WTC11 (cell line): ENCODE measurements around the gene FGFR1OP2. TPM values are rescaled to one million over a fixed set of nuclear protein-coding genes. Genes with fewer than 3 reads are reported as not detected.

Experiments
- ATAC-seq: fragments of 200-7000 bp; cut with Tn5 transposase; 2 replicates; pipeline ENCODE4 v1.10.0; 2021; ENCODE audit warnings: mild to moderate bottlenecking, moderate library complexity
- CTCF ChIA-PET: fragments of 300-600 bp; sonication (Branson Sonifier 250); formaldehyde crosslinking; loops from one replicate; lab custom pipeline; 2021; ENCODE audit warnings: antibody characterized with exemption; lab: Charles Lee
- POLR2A ChIA-PET: fragments of 350-600 bp; sonication (Branson Sonifier 250); formaldehyde crosslinking; loops from one replicate; lab custom pipeline; 2021; ENCODE audit warnings: antibody characterized with exemption; lab: Charles Lee
- DNase-seq: peaks from one replicate; pipeline ENCODE4 v3.0.0; 2021; ENCODE audit warnings: low spot score
- H3K27ac Mint-ChIP-seq: 2 replicates; pipeline ENCODE4 v1.8.0; 2021; ENCODE audit warnings: mixed read lengths
- H3K27me3 Mint-ChIP-seq: 2 replicates; pipeline ENCODE4 v1.8.0; 2021; ENCODE audit warnings: low read depth, mild to moderate bottlenecking, moderate library complexity, mixed read lengths
- H3K36me3 Mint-ChIP-seq: 2 replicates; pipeline ENCODE4 v1.8.0; 2021; ENCODE audit warnings: mixed read lengths
- H3K4me1 Mint-ChIP-seq: 2 replicates; pipeline ENCODE4 v1.8.0; 2022; ENCODE audit warnings: mixed read lengths
- H3K4me3 Mint-ChIP-seq: 2 replicates; pipeline ENCODE4 v1.8.0; 2021; ENCODE audit warnings: mild to moderate bottlenecking, moderate library complexity, mixed read lengths
- H3K9me3 Mint-ChIP-seq: 2 replicates; pipeline ENCODE4 v1.8.0; 2021; ENCODE audit warnings: mixed read lengths
- FOXK1 ChIP-seq: sonication (generic); formaldehyde crosslinking; IDR thresholded peaks from 2 replicates; pipeline ENCODE4 v1.8.0; 2022; ENCODE audit warnings: mild to moderate bottlenecking, moderate library complexity, missing genetic modification reagents
- GABPB1 ChIP-seq: sonication (generic); formaldehyde crosslinking; IDR thresholded peaks from 2 replicates; pipeline ENCODE4 v1.8.1; 2023; ENCODE audit warnings: mild to moderate bottlenecking, missing genetic modification reagents
- IRF2 ChIP-seq: sonication (generic); formaldehyde crosslinking; IDR thresholded peaks from 2 replicates; pipeline ENCODE4 v1.8.0; 2022; ENCODE audit warnings: low read depth, missing genetic modification reagents, borderline replicate concordance
- JAZF1 ChIP-seq: fragments of 250-450 bp; sonication (Bioruptor Pico); IDR thresholded peaks from 2 replicates; pipeline ENCODE4 v1.9.0; 2021; ENCODE audit warnings: moderate library complexity, mild to moderate bottlenecking, inconsistent platforms
- NFYB ChIP-seq: sonication (generic); formaldehyde crosslinking; conservative IDR thresholded peaks from 2 replicates; pipeline ENCODE4 v1.8.0; 2022; ENCODE audit warnings: low read depth, missing genetic modification reagents
- NR3C1 ChIP-seq: sonication (generic); formaldehyde crosslinking; conservative IDR thresholded peaks from 2 replicates; pipeline ENCODE4 v1.8.1; 2023; ENCODE audit warnings: low read depth, mild to moderate bottlenecking, missing genetic modification reagents
- SMAD3 ChIP-seq: sonication (generic); formaldehyde crosslinking; IDR thresholded peaks from 2 replicates; pipeline ENCODE4 v1.8.0; 2022; ENCODE audit warnings: missing genetic modification reagents, mild to moderate bottlenecking, borderline replicate concordance
- SMAD4 ChIP-seq: sonication (generic); formaldehyde crosslinking; IDR thresholded peaks from 2 replicates; pipeline ENCODE4 v1.8.0; 2022; ENCODE audit warnings: mild to moderate bottlenecking, missing genetic modification reagents
- SP1 ChIP-seq: sonication (generic); formaldehyde crosslinking; conservative IDR thresholded peaks from 2 replicates; pipeline ENCODE4 v1.8.1; 2022; ENCODE audit warnings: missing genetic modification reagents
- TCF7 ChIP-seq: sonication (generic); formaldehyde crosslinking; IDR thresholded peaks from 2 replicates; pipeline ENCODE4 v1.8.0; 2022; ENCODE audit warnings: mild to moderate bottlenecking, low read depth, missing genetic modification reagents, moderate library complexity
- total RNA-seq: library from RNA; stranded (reverse); gene quantifications from 3 replicates; pipeline ENCODE4 v1.2.3, GENCODE V29; 2021
- TF ChIP-seq, protein P1 (sequence below): fragments of 250-450 bp; sonication (Bioruptor Pico); IDR thresholded peaks from 2 replicates; pipeline ENCODE4 v1.9.0; 2021; ENCODE audit warnings: mild to moderate bottlenecking, borderline replicate concordance
- TF ChIP-seq, protein P2 (sequence below): sonication (generic); formaldehyde crosslinking; IDR thresholded peaks from 2 replicates; pipeline ENCODE4 v1.8.1; 2023; ENCODE audit warnings: mild to moderate bottlenecking, missing genetic modification reagents, borderline replicate concordance
- TF ChIP-seq, protein P3 (sequence below): sonication (generic); formaldehyde crosslinking; IDR thresholded peaks from 2 replicates; pipeline ENCODE4 v1.8.0; 2022; ENCODE audit warnings: mild to moderate bottlenecking, missing genetic modification reagents
- TF ChIP-seq, protein P4 (sequence below): sonication (generic); formaldehyde crosslinking; IDR thresholded peaks from 2 replicates; pipeline ENCODE4 v1.8.1; 2023; ENCODE audit warnings: mild to moderate bottlenecking, missing genetic modification reagents, moderate library complexity
- TF ChIP-seq, protein P5 (sequence below): sonication (generic); formaldehyde crosslinking; conservative IDR thresholded peaks from 2 replicates; pipeline ENCODE4 v1.8.1; 2022; ENCODE audit warnings: mild to moderate bottlenecking, missing genetic modification reagents

Gene FGFR1OP2
- total RNA-seq, 1 experiment from 2014 or later: 28.9 TPM

DNA sequence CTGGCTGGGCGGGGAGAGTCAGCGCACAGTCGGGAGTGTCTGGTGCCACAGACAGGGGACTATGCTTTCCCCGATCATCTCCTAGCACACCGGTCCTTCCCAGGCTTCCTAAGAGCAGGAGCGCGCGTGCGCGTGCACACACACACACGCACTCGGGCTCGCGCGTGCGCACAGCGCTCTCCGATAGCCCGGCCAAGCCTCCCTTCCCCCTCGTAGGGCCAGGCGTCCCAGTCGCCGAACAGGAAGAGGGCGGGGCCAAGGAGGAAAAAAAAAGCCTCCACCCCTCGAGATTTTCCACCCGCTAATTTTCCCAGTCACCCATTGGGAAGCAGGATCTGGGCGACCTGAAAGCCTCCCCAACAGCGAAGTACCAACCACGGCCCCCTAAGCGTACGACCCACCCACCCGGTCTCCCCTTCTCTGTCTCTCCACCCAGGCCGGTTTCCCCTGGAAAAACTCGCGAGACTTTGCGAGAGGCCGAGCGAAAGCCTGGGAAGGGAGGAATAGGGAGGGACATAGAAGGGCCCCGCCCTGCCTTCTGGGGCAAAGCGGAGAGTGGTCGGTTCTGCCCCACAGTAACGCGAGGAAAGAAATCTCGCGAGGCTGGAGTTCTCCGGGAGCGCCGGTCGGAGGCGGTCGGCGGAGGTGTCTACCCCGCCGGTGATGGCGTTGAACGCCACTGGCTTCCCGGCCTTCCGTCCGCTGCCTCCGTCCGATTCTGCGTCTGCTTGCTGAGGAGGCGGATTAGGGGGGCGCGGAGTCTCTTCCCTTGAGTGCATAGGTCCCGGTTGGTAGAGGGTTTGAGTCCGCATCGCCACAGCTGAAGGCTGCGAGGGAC is at the start of gene FGFR1OP2, which contains the start of gene INTS13 (continued):
- TF ChIP-seq, protein P1, sequence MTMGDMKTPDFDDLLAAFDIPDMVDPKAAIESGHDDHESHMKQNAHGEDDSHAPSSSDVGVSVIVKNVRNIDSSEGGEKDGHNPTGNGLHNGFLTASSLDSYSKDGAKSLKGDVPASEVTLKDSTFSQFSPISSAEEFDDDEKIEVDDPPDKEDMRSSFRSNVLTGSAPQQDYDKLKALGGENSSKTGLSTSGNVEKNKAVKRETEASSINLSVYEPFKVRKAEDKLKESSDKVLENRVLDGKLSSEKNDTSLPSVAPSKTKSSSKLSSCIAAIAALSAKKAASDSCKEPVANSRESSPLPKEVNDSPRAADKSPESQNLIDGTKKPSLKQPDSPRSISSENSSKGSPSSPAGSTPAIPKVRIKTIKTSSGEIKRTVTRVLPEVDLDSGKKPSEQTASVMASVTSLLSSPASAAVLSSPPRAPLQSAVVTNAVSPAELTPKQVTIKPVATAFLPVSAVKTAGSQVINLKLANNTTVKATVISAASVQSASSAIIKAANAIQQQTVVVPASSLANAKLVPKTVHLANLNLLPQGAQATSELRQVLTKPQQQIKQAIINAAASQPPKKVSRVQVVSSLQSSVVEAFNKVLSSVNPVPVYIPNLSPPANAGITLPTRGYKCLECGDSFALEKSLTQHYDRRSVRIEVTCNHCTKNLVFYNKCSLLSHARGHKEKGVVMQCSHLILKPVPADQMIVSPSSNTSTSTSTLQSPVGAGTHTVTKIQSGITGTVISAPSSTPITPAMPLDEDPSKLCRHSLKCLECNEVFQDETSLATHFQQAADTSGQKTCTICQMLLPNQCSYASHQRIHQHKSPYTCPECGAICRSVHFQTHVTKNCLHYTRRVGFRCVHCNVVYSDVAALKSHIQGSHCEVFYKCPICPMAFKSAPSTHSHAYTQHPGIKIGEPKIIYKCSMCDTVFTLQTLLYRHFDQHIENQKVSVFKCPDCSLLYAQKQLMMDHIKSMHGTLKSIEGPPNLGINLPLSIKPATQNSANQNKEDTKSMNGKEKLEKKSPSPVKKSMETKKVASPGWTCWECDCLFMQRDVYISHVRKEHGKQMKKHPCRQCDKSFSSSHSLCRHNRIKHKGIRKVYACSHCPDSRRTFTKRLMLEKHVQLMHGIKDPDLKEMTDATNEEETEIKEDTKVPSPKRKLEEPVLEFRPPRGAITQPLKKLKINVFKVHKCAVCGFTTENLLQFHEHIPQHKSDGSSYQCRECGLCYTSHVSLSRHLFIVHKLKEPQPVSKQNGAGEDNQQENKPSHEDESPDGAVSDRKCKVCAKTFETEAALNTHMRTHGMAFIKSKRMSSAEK (CRISPR knock-in tag): no peak
- TF ChIP-seq, protein P2, sequence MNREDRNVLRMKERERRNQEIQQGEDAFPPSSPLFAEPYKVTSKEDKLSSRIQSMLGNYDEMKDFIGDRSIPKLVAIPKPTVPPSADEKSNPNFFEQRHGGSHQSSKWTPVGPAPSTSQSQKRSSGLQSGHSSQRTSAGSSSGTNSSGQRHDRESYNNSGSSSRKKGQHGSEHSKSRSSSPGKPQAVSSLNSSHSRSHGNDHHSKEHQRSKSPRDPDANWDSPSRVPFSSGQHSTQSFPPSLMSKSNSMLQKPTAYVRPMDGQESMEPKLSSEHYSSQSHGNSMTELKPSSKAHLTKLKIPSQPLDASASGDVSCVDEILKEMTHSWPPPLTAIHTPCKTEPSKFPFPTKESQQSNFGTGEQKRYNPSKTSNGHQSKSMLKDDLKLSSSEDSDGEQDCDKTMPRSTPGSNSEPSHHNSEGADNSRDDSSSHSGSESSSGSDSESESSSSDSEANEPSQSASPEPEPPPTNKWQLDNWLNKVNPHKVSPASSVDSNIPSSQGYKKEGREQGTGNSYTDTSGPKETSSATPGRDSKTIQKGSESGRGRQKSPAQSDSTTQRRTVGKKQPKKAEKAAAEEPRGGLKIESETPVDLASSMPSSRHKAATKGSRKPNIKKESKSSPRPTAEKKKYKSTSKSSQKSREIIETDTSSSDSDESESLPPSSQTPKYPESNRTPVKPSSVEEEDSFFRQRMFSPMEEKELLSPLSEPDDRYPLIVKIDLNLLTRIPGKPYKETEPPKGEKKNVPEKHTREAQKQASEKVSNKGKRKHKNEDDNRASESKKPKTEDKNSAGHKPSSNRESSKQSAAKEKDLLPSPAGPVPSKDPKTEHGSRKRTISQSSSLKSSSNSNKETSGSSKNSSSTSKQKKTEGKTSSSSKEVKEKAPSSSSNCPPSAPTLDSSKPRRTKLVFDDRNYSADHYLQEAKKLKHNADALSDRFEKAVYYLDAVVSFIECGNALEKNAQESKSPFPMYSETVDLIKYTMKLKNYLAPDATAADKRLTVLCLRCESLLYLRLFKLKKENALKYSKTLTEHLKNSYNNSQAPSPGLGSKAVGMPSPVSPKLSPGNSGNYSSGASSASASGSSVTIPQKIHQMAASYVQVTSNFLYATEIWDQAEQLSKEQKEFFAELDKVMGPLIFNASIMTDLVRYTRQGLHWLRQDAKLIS: no peak
- no peak for TF ChIP-seq NFYB (CRISPR knock-in tag)
- TF ChIP-seq, protein P3, sequence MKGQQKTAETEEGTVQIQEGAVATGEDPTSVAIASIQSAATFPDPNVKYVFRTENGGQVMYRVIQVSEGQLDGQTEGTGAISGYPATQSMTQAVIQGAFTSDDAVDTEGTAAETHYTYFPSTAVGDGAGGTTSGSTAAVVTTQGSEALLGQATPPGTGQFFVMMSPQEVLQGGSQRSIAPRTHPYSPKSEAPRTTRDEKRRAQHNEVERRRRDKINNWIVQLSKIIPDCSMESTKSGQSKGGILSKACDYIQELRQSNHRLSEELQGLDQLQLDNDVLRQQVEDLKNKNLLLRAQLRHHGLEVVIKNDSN (CRISPR knock-in tag): peak; percentile 62; the same call in 1 of the 2 replicates
- TF ChIP-seq, protein P4, sequence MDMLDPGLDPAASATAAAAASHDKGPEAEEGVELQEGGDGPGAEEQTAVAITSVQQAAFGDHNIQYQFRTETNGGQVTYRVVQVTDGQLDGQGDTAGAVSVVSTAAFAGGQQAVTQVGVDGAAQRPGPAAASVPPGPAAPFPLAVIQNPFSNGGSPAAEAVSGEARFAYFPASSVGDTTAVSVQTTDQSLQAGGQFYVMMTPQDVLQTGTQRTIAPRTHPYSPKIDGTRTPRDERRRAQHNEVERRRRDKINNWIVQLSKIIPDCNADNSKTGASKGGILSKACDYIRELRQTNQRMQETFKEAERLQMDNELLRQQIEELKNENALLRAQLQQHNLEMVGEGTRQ (CRISPR knock-in tag): no peak
- no peak for TF ChIP-seq NR3C1 (CRISPR knock-in tag)
- peak; percentile 65 for TF ChIP-seq SP1
- TF ChIP-seq TCF7 (CRISPR knock-in tag): no peak
- peak; percentile 77; the same call in 1 of the 2 replicates for TF ChIP-seq FOXK1 (CRISPR knock-in tag)
- TF ChIP-seq SMAD3 (CRISPR knock-in tag): peak; percentile 47; the same call in 1 of the 2 replicates
- TF ChIP-seq, all 79 proteins: peak for 20

DNA sequence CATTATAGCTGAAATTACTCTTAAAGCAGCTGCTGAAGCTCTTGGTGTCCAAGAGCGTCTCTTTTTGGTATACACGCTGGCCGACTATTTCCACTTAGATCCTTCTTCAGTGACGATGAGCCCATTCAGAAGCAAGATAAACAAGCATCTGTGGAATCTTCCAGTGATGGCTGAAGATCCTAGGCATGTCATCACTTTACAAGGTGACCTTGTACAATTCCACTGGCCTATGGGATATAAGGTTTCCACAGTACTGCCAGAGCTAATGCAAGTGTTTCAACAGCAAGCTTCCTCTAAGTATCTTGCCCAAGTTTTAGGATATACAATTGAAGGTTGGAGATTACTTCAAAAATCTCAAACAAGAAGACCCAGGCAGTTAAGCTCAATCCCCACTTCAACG is 47.5 kb upstream of the FGFR1OP2 start:
- no peak for ATAC-seq
- TF ChIP-seq, protein P1 (CRISPR knock-in tag): no peak
- TF ChIP-seq, protein P5, sequence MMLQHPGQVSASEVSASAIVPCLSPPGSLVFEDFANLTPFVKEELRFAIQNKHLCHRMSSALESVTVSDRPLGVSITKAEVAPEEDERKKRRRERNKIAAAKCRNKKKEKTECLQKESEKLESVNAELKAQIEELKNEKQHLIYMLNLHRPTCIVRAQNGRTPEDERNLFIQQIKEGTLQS: no peak
- no peak for TF ChIP-seq FOXK1 (CRISPR knock-in tag)
- no peak for TF ChIP-seq SMAD4 (CRISPR knock-in tag)
- no peak for TF ChIP-seq IRF2 (CRISPR knock-in tag)
- no peak for TF ChIP-seq GABPB1
- no peak for TF ChIP-seq JAZF1 (CRISPR knock-in tag)
- Mint-ChIP-seq H3K27ac (no peak overlapping the region), H3K4me3 (no peak overlapping the region), H3K27me3 (no peaks in the 10 kb centered on the region), H3K9me3 (no peaks in the 10 kb centered on the region), H3K36me3 (no peaks in the 10 kb centered on the region; the same call in 1 of the 2 replicates), H3K4me1 (no peaks in the 10 kb centered on the region)
- ChIA-PET CTCF (interaction anchor here (1.0 to 1.5 kb wide), 2 partner anchors 14 to 416 kb away, joined by 3 to 8 read pairs; no protein-coding TSS in a partner anchor), POLR2A (no interaction called here)
- DNase-seq: no peak
